Measurements from ENCODE around the gene MAGI2. TPM values are rescaled to one million over a fixed set of nuclear protein-coding genes. Genes with fewer than 3 reads are reported as not detected.

Gene MAGI2
- total RNA-seq, 6 experiments from 2014 or later, result 1.2 to 4.0 (median 2.4) TPM

GRCh38 chr7:78125884-78126283 lies 1327.6 kb downstream of the MAGI2 start:
- Histone ChIP-seq H3K27me3 (no peaks in the 10 kb centered on the region), H3K4me1 (no peaks in the 10 kb centered on the region), H3K4me3 (no peak overlapping the region), H3K9me3 (no peaks in the 10 kb centered on the region), H3K27ac (no peak overlapping the region), H3K36me3 (no peaks in the 10 kb centered on the region)
- intact Hi-C loops (cut with DNase I), result no loop called here
- TF ChIP-seq POLR2A (IDR thresholded peaks at IDR 0.05) (no peak), CTCF (IDR thresholded peaks at IDR 0.05) (no peak)
- DNase-seq (no peak), ATAC-seq (peak in 3 of 4 donors; percentile 51 to 99 (median 69))
- WGBS (ENCODE audit: insufficient coverage, low coverage, low lambda C conversion rate, missing lambda C conversion rate), result 23% methylated on average over 2 of the region's 2 CpGs

GRCh38 chr7:78124216-78124615 lies 1329.3 kb downstream of the MAGI2 start:
- Histone ChIP-seq H3K27ac (no peak overlapping the region), H3K27me3 (no peaks in the 10 kb centered on the region), H3K9me3 (no peaks in the 10 kb centered on the region), H3K36me3 (no peaks in the 10 kb centered on the region), H3K4me1 (no peaks in the 10 kb centered on the region), H3K4me3 (no peak overlapping the region)
- WGBS (ENCODE audit: insufficient coverage, low coverage, low lambda C conversion rate, missing lambda C conversion rate), result 95% methylated on average over 4 of the region's 4 CpGs
- TF ChIP-seq CTCF (IDR thresholded peaks at IDR 0.05), result no peak
- no peak for TF ChIP-seq POLR2A (IDR thresholded peaks at IDR 0.05)
- intact Hi-C loops (cut with DNase I), result no loop called here
- ATAC-seq, result no peak
- DNase-seq, result no peak

GRCh38 chr7:78121888-78122287 lies 1331.6 kb downstream of the MAGI2 start:
- Histone ChIP-seq H3K27me3 (no peaks in the 10 kb centered on the region), H3K36me3 (no peaks in the 10 kb centered on the region), H3K9me3 (no peaks in the 10 kb centered on the region), H3K4me3 (no peak overlapping the region), H3K27ac (no peak overlapping the region), H3K4me1 (no peaks in the 10 kb centered on the region)
- intact Hi-C loops (cut with DNase I), result no loop called here
- no peak for ATAC-seq
- DNase-seq, result no peak
- 19% methylated on average over 1 of the region's 1 CpG for WGBS (ENCODE audit: insufficient coverage, low coverage, low lambda C conversion rate, missing lambda C conversion rate)
- TF ChIP-seq POLR2A (IDR thresholded peaks at IDR 0.05) (no peak), CTCF (IDR thresholded peaks at IDR 0.05) (no peak)

GRCh38 chr7:78118470-78118869 lies 1335.0 kb downstream of the MAGI2 start:
- ATAC-seq (no peak), DNase-seq (no peak)
- Histone ChIP-seq H3K4me3 (no peak overlapping the region), H3K4me1 (no peaks in the 10 kb centered on the region), H3K27ac (no peak overlapping the region), H3K27me3 (no peaks in the 10 kb centered on the region), H3K9me3 (no peaks in the 10 kb centered on the region), H3K36me3 (no peaks in the 10 kb centered on the region)
- TF ChIP-seq CTCF (IDR thresholded peaks at IDR 0.05) (no peak), POLR2A (IDR thresholded peaks at IDR 0.05) (no peak)
- intact Hi-C loops (cut with DNase I), result no loop called here
- WGBS (ENCODE audit: insufficient coverage, low coverage, low lambda C conversion rate, missing lambda C conversion rate), result 46% methylated on average over 3 of the region's 3 CpGs

- TF ChIP-seq POLR2A (IDR thresholded peaks at IDR 0.05), result no peak
- no peak for TF ChIP-seq CTCF (IDR thresholded peaks at IDR 0.05)
Observed at GRCh38 chr7:78115876-78116275, 1337.6 kb downstream of the MAGI2 start.

More at GRCh38 chr7:78115876-78116275, 1337.6 kb downstream of the MAGI2 start:
- Histone ChIP-seq H3K27me3 (no peaks in the 10 kb centered on the region), H3K4me3 (no peak overlapping the region), H3K9me3 (no peaks in the 10 kb centered on the region), H3K27ac (no peak overlapping the region), H3K4me1 (no peaks in the 10 kb centered on the region), H3K36me3 (no peaks in the 10 kb centered on the region)
- no peak for DNase-seq
- ATAC-seq, result no peak
- intact Hi-C loops (cut with DNase I), result no loop called here
